Measurements from ENCODE around the gene TBC1D8.

Gene TBC1D8

GRCh38 chr2:101162561-101163330 is 11.6 kb upstream of the TBC1D8 start:
- no peak for DNase-seq (ENCODE audit: low read depth in 2 of 2)

- no peak for DNase-seq (ENCODE audit: low read depth in 2 of 2)
Observed at GRCh38 chr2:101161658-101162057, 10.5 kb upstream of the TBC1D8 start.

GRCh38 chr2:101160454-101160853 is 9.3 kb upstream of the TBC1D8 start:
- no peak for DNase-seq (ENCODE audit: low read depth in 2 of 2)

GRCh38 chr2:101159526-101159925 is 8.3 kb upstream of the TBC1D8 start:
- DNase-seq (ENCODE audit: low read depth in 2 of 2), result no peak

- no peak for DNase-seq (ENCODE audit: low read depth in 2 of 2)
Observed at GRCh38 chr2:101157272-101157671, 6.1 kb upstream of the TBC1D8 start.

- no peak for DNase-seq (ENCODE audit: low read depth in 2 of 2)
Observed at GRCh38 chr2:101153787-101154186, 2.6 kb upstream of the TBC1D8 start.

- no peak for DNase-seq (ENCODE audit: low read depth in 2 of 2)
Observed at GRCh38 chr2:101153077-101153707, 2.0 kb upstream of the TBC1D8 start.

- DNase-seq (ENCODE audit: low read depth in 2 of 2), result no peak
Observed at GRCh38 chr2:101152272-101153076, 1.3 kb upstream of the TBC1D8 start.

- DNase-seq (ENCODE audit: low read depth in 2 of 2), result no peak
Observed at GRCh38 chr2:101151859-101152271, 683 bp upstream of the TBC1D8 start.

- no peak for DNase-seq (ENCODE audit: low read depth in 2 of 2)
Observed at GRCh38 chr2:101150306-101151145, 656 bp downstream of the TBC1D8 start.

- DNase-seq (ENCODE audit: low read depth in 2 of 2), result no peak
Observed at GRCh38 chr2:101149241-101150192, 1.7 kb downstream of the TBC1D8 start.

GRCh38 chr2:101148777-101149176 is 2.4 kb downstream of the TBC1D8 start:
- no peak for DNase-seq (ENCODE audit: low read depth in 2 of 2)

GRCh38 chr2:101147971-101148370 is 3.2 kb downstream of the TBC1D8 start:
- DNase-seq (ENCODE audit: low read depth in 2 of 2), result no peak

GRCh38 chr2:101147062-101147461 is 4.1 kb downstream of the TBC1D8 start:
- DNase-seq (ENCODE audit: low read depth in 2 of 2), result no peak

- DNase-seq (ENCODE audit: low read depth in 2 of 2), result no peak
Observed at GRCh38 chr2:101146535-101146934, 4.6 kb downstream of the TBC1D8 start.

- no peak for DNase-seq (ENCODE audit: low read depth in 2 of 2)
Observed at GRCh38 chr2:101145406-101145805, 5.8 kb downstream of the TBC1D8 start.

GRCh38 chr2:101142163-101142562 is 9.0 kb downstream of the TBC1D8 start:
- no peak for DNase-seq (ENCODE audit: low read depth in 2 of 2)

GRCh38 chr2:101140978-101141655 is 10.1 kb downstream of the TBC1D8 start:
- no peak for DNase-seq (ENCODE audit: low read depth in 2 of 2)

- DNase-seq (ENCODE audit: low read depth in 2 of 2), result no peak
Observed at GRCh38 chr2:101140237-101140636, 10.9 kb downstream of the TBC1D8 start.

- no peak for DNase-seq (ENCODE audit: low read depth in 2 of 2)
Observed at GRCh38 chr2:101139495-101139894, 11.7 kb downstream of the TBC1D8 start.
